NCI-H2107 treated with DMSO at 0.1 percent for 48 hours (cell line): ENCODE data around the gene BCL7A.
"Not testable (repeated sequence)": the region's sequence is repeated elsewhere in the genome, so short reads cannot be mapped to it uniquely, and the experiment has no call there.

Experiments used
- DNase-seq: peaks from one replicate; lab custom pipeline; 2025; ENCODE audit not compliant: unreplicated experiment; lab: John Stamatoyannopoulos, UW

The BCL7A gene

DNA sequence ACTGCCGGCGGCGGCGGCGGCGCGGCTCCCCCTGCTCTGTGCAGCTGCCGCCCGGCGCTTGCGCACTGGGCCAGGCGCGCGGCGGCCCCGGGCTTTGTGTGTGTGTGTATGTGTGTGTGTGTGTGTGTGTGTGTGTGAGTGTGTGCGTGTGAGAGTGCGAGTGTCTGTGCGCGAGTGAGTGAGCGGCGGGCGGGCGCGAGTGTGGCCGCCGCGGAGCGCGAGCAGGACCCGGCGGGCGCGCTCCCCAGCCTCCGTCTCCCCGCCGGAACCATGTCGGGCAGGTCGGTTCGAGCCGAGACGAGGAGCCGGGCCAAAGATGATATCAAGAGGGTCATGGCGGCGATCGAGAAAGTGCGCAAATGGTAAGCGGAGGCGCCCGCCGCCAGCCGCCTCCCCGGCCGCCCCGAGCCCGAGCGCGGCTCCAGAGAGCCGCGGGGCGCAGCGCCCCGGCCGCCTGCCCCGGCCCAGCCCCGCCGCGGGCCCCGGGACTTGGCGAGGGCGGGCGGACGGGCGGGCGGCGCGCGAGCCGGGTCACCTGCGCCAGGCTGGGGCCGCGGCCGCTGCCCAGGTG is at the start of gene BCL7A:
Gene BCL7A, plus strand, starts transcription at position 63 of the 571 bp plus-strand sequence. Its CDS starts 208 bp downstream, at position 271.
- peak; percentile 68 for DNase-seq

- DNase-seq = no peak
Measured at GRCh38 chr12:121974026-121974985, 47.4 kb upstream of the BCL7A start.

- DNase-seq = no peak
Measured at GRCh38 chr12:121975021-121975420, 46.7 kb upstream of the BCL7A start.

DNA sequence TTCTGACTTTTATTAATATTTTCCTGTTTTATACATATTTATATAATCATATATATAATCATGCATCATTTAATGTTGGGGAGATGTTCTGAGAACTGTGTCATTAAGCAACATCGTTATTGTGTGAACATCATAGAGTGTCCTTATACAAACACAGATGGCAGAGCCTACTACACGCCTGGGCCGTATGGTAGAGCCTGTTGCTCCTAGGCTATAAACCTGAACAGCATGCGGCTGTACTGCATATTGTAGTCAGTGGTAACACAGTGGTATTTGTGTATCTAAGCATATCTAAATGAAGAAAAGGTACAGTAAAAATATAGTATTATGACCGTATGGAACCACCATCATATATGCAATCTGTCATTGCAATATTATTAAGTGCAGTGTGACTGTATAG is 44.7 kb upstream of the BCL7A start:
- DNase-seq = no peak

- DNase-seq = no peak
Measured at GRCh38 chr12:121980191-121980891, 41.3 kb upstream of the BCL7A start.

GRCh38 chr12:121980892-121981272 is 40.8 kb upstream of the BCL7A start:
- no peak for DNase-seq

GRCh38 chr12:121981456-121981855 is 40.2 kb upstream of the BCL7A start:
- DNase-seq = no peak

- no peak for DNase-seq
Measured at GRCh38 chr12:121982950-121983349, 38.7 kb upstream of the BCL7A start.

- no peak for DNase-seq
Measured at GRCh38 chr12:121983536-121984210, 38.0 kb upstream of the BCL7A start.

DNA sequence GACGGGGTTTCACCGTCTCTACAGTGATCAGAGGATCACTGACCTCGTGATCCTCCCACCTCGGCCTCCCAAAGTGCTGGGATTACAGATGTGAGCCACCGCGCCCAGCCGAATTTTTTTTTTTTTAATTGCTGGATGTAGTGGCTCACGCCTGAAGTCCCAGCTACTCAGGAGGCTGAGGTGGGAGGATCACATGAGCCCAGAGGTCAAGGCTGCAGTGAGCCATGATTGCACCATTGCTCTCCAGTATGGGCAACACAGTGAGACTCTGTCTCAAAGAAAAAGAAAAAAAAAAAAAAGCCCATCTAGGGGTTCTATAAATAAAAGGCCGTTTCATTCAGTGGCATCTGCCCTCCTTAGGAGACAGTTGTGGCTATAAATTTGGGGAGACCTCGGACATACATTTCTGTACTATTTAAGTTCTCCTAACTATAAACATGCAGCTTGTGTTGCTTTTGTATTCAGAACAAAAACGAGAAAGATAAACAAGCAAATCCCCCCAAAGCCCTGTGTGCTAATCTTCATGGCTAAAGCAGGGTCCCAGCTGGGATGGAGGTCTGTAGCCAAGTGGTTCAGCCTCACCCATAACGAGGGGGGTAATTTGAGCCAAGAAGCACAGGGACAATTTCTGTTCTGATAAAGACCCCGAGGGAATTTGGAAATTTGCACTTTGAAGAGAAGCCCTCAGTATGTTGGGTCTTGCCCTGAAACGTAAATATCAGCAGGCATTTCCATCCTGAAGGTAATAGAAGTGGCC is 35.0 kb upstream of the BCL7A start:
- no peak for DNase-seq

GRCh38 chr12:121988519-121988918 is 33.2 kb upstream of the BCL7A start:
- not testable (repeated sequence) for DNase-seq

DNA sequence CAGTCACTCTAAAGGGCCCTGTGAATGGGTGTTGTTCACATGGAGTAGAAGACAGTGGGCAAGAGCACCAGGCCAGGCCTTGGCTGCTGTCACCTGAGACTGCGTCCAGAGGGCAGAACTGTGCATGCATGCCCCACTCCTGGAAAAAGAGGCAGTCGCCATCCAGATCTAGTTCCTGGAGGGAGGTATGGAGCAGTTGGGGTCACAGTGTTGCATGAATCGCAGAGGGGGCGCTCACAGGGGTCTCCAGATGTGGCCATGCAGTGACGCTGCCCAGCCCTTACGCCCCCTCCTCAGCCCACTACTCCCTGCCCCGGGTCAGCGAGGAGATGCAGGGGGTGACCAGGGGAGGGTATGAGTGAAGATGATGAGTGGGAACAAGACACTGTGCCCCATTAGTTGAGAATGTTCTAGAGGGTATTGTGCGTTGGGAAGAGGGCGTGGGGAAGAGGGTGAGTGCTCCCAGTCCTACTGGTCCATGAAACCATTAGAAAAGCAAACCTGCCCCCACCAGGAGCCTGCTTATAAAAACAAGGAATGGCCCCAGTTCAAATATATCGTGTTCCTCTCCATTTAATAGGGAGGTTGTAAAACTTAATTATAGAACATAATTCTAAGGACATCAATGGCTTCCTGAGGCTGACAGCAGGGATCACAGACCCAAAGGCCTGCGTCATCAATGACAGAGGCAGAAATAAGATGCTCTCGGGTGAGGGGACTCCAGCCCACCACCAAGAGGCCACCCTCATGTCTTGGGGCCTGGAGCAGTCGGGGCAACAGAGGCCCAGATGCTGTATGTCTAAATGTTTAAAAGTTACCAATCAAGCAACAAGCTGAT is 32.2 kb upstream of the BCL7A start:
- no peak for DNase-seq

DNA sequence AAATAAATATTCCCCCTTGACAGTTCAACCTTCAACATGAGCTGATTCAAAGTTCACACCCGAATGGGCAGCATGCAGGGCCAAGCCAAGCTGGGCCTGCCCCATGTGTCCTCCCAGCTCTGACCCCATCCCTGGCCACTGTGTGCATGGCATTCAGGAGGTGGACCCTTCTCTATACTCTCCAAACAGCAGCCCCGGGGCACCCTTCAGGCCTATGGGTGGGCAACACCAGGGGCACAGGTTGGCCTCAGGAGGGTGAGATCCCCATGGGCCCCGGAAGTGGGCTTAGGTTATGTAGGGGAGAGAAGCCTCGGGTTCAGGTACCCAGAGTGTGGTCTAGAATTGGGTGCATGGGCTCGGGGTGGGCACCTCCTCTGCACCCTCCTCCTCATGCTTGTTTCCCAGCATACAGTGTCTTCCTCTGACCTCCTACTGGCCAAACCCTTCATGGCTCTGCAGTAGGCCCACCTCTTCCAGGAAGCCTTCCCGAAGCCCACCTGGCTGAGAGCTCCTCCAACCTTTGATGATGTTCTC is 31.5 kb upstream of the BCL7A start:
- DNase-seq = no peak

- DNase-seq = no peak
Measured at GRCh38 chr12:121990692-121991603, 30.7 kb upstream of the BCL7A start.

GRCh38 chr12:121992059-121992879 is 29.4 kb upstream of the BCL7A start:
- no peak for DNase-seq

- DNase-seq = no peak
Measured at GRCh38 chr12:121996050-121996944, 25.4 kb upstream of the BCL7A start.
